Ovary (tissue), 3 donors: ENCODE data around the gene IRX6.

Source experiments
- EP300 ChIP-seq: sonication (generic); formaldehyde crosslinking; IDR thresholded peaks from one replicate; pipeline ENCODE4 v1.6.1; 2017; ENCODE audit warnings: antibody characterized with exemption
- POLR2A ChIP-seq: fragments of 450-650 bp; IDR thresholded peaks from one replicate; pipeline ENCODE4 v1.6.1; 2017; ENCODE audit warnings: antibody characterized with exemption, mild to moderate bottlenecking, moderate library complexity
- TF ChIP-seq, protein P1 (sequence below), 3 donors: fragments of 450-650 bp in 2 of 3; fragments of 200-600 bp in 1 of 3; IDR thresholded peaks; one replicate each; pipeline versions ENCODE4 v1.5.1 to v1.8.0; 2016 to 2022; ENCODE audit warnings: antibody characterized with exemption in 3 of 3, mild to moderate bottlenecking in 1 of 3
- donor health status: DM: no; HTN: no; CAD: no.

- TF ChIP-seq, protein P1, sequence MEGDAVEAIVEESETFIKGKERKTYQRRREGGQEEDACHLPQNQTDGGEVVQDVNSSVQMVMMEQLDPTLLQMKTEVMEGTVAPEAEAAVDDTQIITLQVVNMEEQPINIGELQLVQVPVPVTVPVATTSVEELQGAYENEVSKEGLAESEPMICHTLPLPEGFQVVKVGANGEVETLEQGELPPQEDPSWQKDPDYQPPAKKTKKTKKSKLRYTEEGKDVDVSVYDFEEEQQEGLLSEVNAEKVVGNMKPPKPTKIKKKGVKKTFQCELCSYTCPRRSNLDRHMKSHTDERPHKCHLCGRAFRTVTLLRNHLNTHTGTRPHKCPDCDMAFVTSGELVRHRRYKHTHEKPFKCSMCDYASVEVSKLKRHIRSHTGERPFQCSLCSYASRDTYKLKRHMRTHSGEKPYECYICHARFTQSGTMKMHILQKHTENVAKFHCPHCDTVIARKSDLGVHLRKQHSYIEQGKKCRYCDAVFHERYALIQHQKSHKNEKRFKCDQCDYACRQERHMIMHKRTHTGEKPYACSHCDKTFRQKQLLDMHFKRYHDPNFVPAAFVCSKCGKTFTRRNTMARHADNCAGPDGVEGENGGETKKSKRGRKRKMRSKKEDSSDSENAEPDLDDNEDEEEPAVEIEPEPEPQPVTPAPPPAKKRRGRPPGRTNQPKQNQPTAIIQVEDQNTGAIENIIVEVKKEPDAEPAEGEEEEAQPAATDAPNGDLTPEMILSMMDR (IDR thresholded peaks at IDR 0.05) = no peak
- no peak for TF ChIP-seq EP300
- no peak for TF ChIP-seq POLR2A
These were observed 26.0 kb upstream of the IRX6 start for GRCh38 chr16:55297910-55298479.
